Tibial nerve (tissue), 4 donors: Measurements from ENCODE around the gene TUBB4A. TPM values are rescaled to one million over a fixed set of nuclear protein-coding genes. Genes with fewer than 3 reads are reported as not detected.

Experiments used
- DNase-seq, 2 donors: peaks; one replicate each; pipeline ENCODE4 v3.0.0-alpha.2; 2019; ENCODE audit warnings: low spot score in 2 of 2
- H3K27ac ChIP-seq, 4 donors: fragments of 200-600 bp; sonication (generic) in 3 of 4; one replicate each; pipeline ENCODE4 v1.5.1; 2017 to 2019; ENCODE audit warnings: mild to moderate bottlenecking in 1 of 4
- H3K27me3 ChIP-seq, 2 donors: fragments of 200-600 bp; sonication (generic) in 1 of 2; one replicate each; pipeline versions ENCODE4 v1.5.1 to v1.6.0; 2017 to 2019
- H3K36me3 ChIP-seq, 3 donors: fragments of 200-600 bp; sonication (generic); one replicate each; pipeline ENCODE4 v1.5.1; 2018 to 2019
- H3K4me1 ChIP-seq, 4 donors: fragments of 200-600 bp; sonication (generic) in 3 of 4; one replicate each; pipeline ENCODE4 v1.5.1; 2017 to 2019
- H3K4me3 ChIP-seq, 4 donors: fragments of 200-600 bp; sonication (generic) in 3 of 4; one replicate each; pipeline ENCODE4 v1.5.1; 2017 to 2019; ENCODE audit warnings: mild to moderate bottlenecking in 1 of 4, moderate library complexity in 1 of 4
- H3K9me3 ChIP-seq, 4 donors: fragments of 200-600 bp; sonication (generic) in 3 of 4; one replicate each; pipeline ENCODE4 v1.5.1; 2017 to 2019
- CTCF ChIP-seq, 5 experiments: fragments of 200-600 bp in 3 of 5; fragments of 450-650 bp in 2 of 5; sonication (generic) in 3 of 5; IDR thresholded peaks; one replicate each; pipeline ENCODE4 v1.5.1; 2016 to 2019; ENCODE audit warnings: antibody characterized with exemption in 5 of 5, mild to moderate bottlenecking in 3 of 5, moderate library complexity in 2 of 5
- EP300 ChIP-seq, 2 donors: sonication (generic); formaldehyde crosslinking; IDR thresholded peaks; one replicate each; pipeline ENCODE4 v1.6.1; 2017; ENCODE audit warnings: antibody characterized with exemption in 2 of 2, mild to moderate bottlenecking in 1 of 2
- POLR2A ChIP-seq, 2 donors: fragments of 450-650 bp; IDR thresholded peaks; one replicate each; pipeline ENCODE4 v1.6.1; 2017; ENCODE audit warnings: antibody characterized with exemption in 2 of 2, mild to moderate bottlenecking in 2 of 2, moderate library complexity in 2 of 2
- WGBS, 2 donors: methylation state at CpG; one replicate each; pipeline ENCODE4 v1.1.5; 2018; 5-methylcytosine and 5-hydroxymethylcytosine counted together
- small RNA-seq: library from RNA; depleted of rRNA; stranded (forward); fragments of <200 nt; gene quantifications from one replicate; pipeline ENCODE3, GENCODE V24; 2016
- total RNA-seq, 4 donors: library from RNA; depleted of rRNA; stranded (reverse); fragments of >200 nt; gene quantifications; one replicate each; pipeline ENCODE4 v1.1.0, GENCODE V29; 2016

The TUBB4A gene
- total RNA-seq, 4 donors from 2014 or later = 10.8 to 31.0 (median 22.1) TPM

DNA sequence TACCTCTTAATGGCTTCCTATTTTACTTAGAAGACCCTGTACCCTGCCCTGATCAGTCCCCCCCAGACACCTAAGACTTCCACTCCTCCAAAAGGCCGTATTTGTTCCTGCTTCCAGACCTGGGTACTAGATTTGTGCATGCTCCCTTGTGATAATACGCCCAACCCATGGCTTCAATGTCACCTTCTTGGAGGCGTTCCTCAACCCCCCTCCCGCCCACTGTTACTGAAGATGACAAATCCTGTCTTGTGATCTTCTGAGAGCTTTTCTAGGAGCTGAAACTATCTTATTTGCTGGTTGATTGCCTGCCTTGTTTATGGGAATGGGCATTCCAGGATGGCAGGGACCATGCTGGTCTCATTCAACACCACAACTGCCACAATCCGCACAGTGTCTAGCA, 51.9 kb downstream of the TUBB4A start:
- H3K4me3 ChIP-seq = no peak overlapping the region
- H3K27me3 ChIP-seq = no peaks in the 10 kb centered on the region
- no peak for DNase-seq
- TF ChIP-seq CTCF (IDR thresholded peaks at IDR 0.05) (no peak), POLR2A (IDR thresholded peaks at IDR 0.05) (no peak), EP300 (IDR thresholded peaks at IDR 0.05) (no peak)
- H3K36me3 ChIP-seq = peaks cover 3 to 99% (median 9%) of the 10 kb centered on the region in 3 donors
- peaks cover 0 to 44% (median 0%) of the 10 kb centered on the region in 4 donors for H3K9me3 ChIP-seq
- H3K27ac ChIP-seq = no peak overlapping the region
- WGBS, 2 donors = 92% methylated on average over 5 of the region's 5 CpGs
- H3K4me1 ChIP-seq = no peaks in the 10 kb centered on the region

GRCh38 chr19:6448045-6448444, 54.1 kb downstream of the TUBB4A start:
- H3K36me3 ChIP-seq = peaks cover 0 to 97% (median 0%) of the 10 kb centered on the region in 3 donors
- peaks cover 0 to 22% (median 0%) of the 10 kb centered on the region in 4 donors for H3K9me3 ChIP-seq
- no peak for TF ChIP-seq POLR2A (IDR thresholded peaks at IDR 0.05)
- TF ChIP-seq EP300 (IDR thresholded peaks at IDR 0.05) = no peak
- TF ChIP-seq CTCF (IDR thresholded peaks at IDR 0.05) = no peak
- DNase-seq = no peak
- no peak overlapping the region for H3K27ac ChIP-seq
- H3K4me1 ChIP-seq = no peaks in the 10 kb centered on the region
- no peaks in the 10 kb centered on the region for H3K27me3 ChIP-seq
- 90 to 92% methylated on average over 3 of the region's 3 CpGs for WGBS, 2 donors
- no peak overlapping the region for H3K4me3 ChIP-seq

DNA sequence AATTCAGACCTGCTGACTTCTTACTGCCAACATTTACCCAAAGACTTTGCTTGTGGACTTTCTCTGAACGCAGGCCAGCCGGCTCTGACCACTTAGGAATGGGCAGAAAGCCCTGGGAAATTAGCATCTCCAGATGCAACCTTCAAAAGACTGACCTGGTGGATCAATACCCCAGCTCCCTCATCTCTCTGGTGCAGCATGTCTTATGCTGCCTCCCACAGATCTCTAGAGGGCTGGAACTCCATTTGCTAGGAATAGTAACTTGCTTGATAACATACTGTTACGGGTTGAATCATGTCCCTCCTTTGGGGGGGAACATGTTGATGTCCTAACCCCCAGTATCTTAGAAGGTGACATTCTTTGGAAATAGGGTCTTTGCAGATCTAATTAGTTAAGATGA, 55.7 kb downstream of the TUBB4A start:
- Histone ChIP-seq H3K4me1 (no peaks in the 10 kb centered on the region), H3K36me3 (peaks cover 0 to 97% (median 0%) of the 10 kb centered on the region in 3 donors), H3K27ac (no peak overlapping the region), H3K4me3 (no peak overlapping the region), H3K9me3 (peaks cover 0 to 20% (median 0%) of the 10 kb centered on the region in 4 donors), H3K27me3 (no peaks in the 10 kb centered on the region)
- DNase-seq = no peak
- WGBS, 2 donors = 98% methylated on average over 3 of the region's 3 CpGs
- TF ChIP-seq POLR2A (IDR thresholded peaks at IDR 0.05) (no peak), CTCF (IDR thresholded peaks at IDR 0.05) (no peak), EP300 (IDR thresholded peaks at IDR 0.05) (no peak)

Small RNA genes within 50 kb of the gene (small RNA-seq; reads per million reads assigned to genes)
- not detected for gene AC010503.2

Other genes with a start within 250 kb of the TUBB4A start
- 10 to 100 TPM; 15.1 to 42.0 (median 19.9) TPM for gene MLLT1, start 222.3 kb downstream of the TUBB4A start, total RNA-seq
- not detected for gene ACER1, start 168.7 kb downstream of the TUBB4A start, total RNA-seq
- gene CLPP, start 140.8 kb downstream of the TUBB4A start, total RNA-seq = 10 to 100 TPM; 46.1 to 87.2 (median 67.8) TPM
- gene ALKBH7, start 129.5 kb downstream of the TUBB4A start, total RNA-seq = 10 to 100 TPM; 54.0 to 77.6 (median 70.4) TPM
- 1 to 10 TPM in 3 of 4 donors, under 1 TPM in 1; under 0.01 to 4.3 (median 2.5) TPM for gene PSPN, start 126.4 kb downstream of the TUBB4A start, total RNA-seq
- gene GTF2F1, start 109.1 kb downstream of the TUBB4A start, total RNA-seq = 10 to 100 TPM; 29.5 to 50.9 (median 45.1) TPM
- 100 to 1,000 TPM in 3 of 4 donors, 10 to 100 TPM in 1; 79.5 to 147 (median 119) TPM for gene KHSRP, start 77.5 kb downstream of the TUBB4A start, total RNA-seq
- under 1 TPM in 1 of 4 donors, not detected in 3; 0.63 TPM for gene SLC25A41, start 68.5 kb downstream of the TUBB4A start, total RNA-seq
- 10 to 100 TPM; 33.2 to 45.6 (median 42.4) TPM for gene SLC25A23, start 42.5 kb downstream of the TUBB4A start, total RNA-seq
- gene CRB3, start 38.0 kb downstream of the TUBB4A start, total RNA-seq = not detected
- gene DENND1C, start 20.5 kb downstream of the TUBB4A start, total RNA-seq = 1 to 10 TPM; 1.1 to 8.1 (median 2.5) TPM
- gene TNFSF9, start 28.7 kb upstream of the TUBB4A start, total RNA-seq = 1 to 10 TPM in 2 of 4 donors, under 1 TPM in 1, not detected in 1; 0.66 to 1.3 (median 1.2) TPM
- under 1 TPM in 1 of 4 donors, not detected in 3; 0.87 TPM for gene CD70, start 88.8 kb upstream of the TUBB4A start, total RNA-seq
- 1 to 10 TPM; 1.3 to 8.4 (median 5.2) TPM for gene TNFSF14, start 167.9 kb upstream of the TUBB4A start, total RNA-seq
- 1,000 to 10,000 TPM in 1 of 4 donors, 100 to 1,000 TPM in 3; 256 to 1,128 (median 733) TPM for gene C3, start 218.3 kb upstream of the TUBB4A start, total RNA-seq
- 10 to 100 TPM; 53.4 to 79.2 (median 65.9) TPM for gene GPR108, start 235.3 kb upstream of the TUBB4A start, total RNA-seq
- gene TRIP10, start 237.4 kb upstream of the TUBB4A start, total RNA-seq = 100 to 1,000 TPM in 3 of 4 donors, 10 to 100 TPM in 1; 96.1 to 148 (median 110) TPM